HG03066 (cell line): Measurements from ENCODE around the gene KIF19.
A peak's percentile ranks its signal among the peaks of the same experiment; 100 is the strongest.

ENCODE experiments used
- ATAC-seq: cut with Tn5 transposase; IDR thresholded peaks from one replicate; pipeline ENCODE4 v1.9.1; 2021; ENCODE audit warnings: low read depth; ENCODE audit not compliant: unreplicated experiment

Gene KIF19

GRCh38 chr17:74358697-74359096 is 32.7 kb downstream of the KIF19 start:
- no peak for ATAC-seq

- no peak for ATAC-seq
Measured at GRCh38 chr17:74359916-74360315, 33.9 kb downstream of the KIF19 start.

- no peak for ATAC-seq
Measured at GRCh38 chr17:74360899-74361229, 34.8 kb downstream of the KIF19 start.

GRCh38 chr17:74361230-74362068 is 35.4 kb downstream of the KIF19 start, which contains the start of gene BTBD17:
Gene BTBD17, minus strand, starts transcription at chr17:74361868. Its CDS starts 49 bp downstream, at chr17:74361819.
- no peak for ATAC-seq

- ATAC-seq, result no peak
Measured at GRCh38 chr17:74362069-74362405, 36.0 kb downstream of the KIF19 start.

GRCh38 chr17:74362810-74363498 is 36.9 kb downstream of the KIF19 start:
- ATAC-seq, result no peak

GRCh38 chr17:74367206-74367605 is 41.2 kb downstream of the KIF19 start, which contains the start of gene GPR142:
Gene GPR142, plus strand, starts transcription at chr17:74367506. Its CDS starts 2,035 bp downstream, at chr17:74369541.
- no peak for ATAC-seq

- no peak for ATAC-seq
Measured at GRCh38 chr17:74368341-74369081, 42.5 kb downstream of the KIF19 start.

GRCh38 chr17:74369221-74369620 is 43.2 kb downstream of the KIF19 start:
- ATAC-seq, result no peak

- ATAC-seq, result no peak
Measured at GRCh38 chr17:74369665-74370490, 43.9 kb downstream of the KIF19 start.

- no peak for ATAC-seq
Measured at GRCh38 chr17:74371653-74372147, 45.7 kb downstream of the KIF19 start.

GRCh38 chr17:74372426-74372825 is 46.4 kb downstream of the KIF19 start:
- no peak for ATAC-seq

GRCh38 chr17:74373838-74374606 is 48.0 kb downstream of the KIF19 start:
- no peak for ATAC-seq

GRCh38 chr17:74374858-74375257 is 48.8 kb downstream of the KIF19 start:
- no peak for ATAC-seq

GRCh38 chr17:74379495-74380085 is 53.6 kb downstream of the KIF19 start:
- peak; percentile 75 for ATAC-seq

- ATAC-seq, result no peak
Measured at GRCh38 chr17:74380086-74380958, 54.3 kb downstream of the KIF19 start.

GRCh38 chr17:74380959-74381808 is 55.2 kb downstream of the KIF19 start:
- no peak for ATAC-seq
